Activated T-cell treated with anti-CD3 and anti-CD28 coated beads, Interleukin-2, amount 50 U/mL, for 1 hour (primary cell): Measurements from ENCODE around the gene DIS3L2.
"Not testable (repeated sequence)": the region's sequence is repeated elsewhere in the genome, so short reads cannot be mapped to it uniquely, and the experiment has no call there.

Experiments
- DNase-seq: peaks from one replicate; pipeline ENCODE4 v3.0.0-alpha.2; 2020

Gene DIS3L2

DNA sequence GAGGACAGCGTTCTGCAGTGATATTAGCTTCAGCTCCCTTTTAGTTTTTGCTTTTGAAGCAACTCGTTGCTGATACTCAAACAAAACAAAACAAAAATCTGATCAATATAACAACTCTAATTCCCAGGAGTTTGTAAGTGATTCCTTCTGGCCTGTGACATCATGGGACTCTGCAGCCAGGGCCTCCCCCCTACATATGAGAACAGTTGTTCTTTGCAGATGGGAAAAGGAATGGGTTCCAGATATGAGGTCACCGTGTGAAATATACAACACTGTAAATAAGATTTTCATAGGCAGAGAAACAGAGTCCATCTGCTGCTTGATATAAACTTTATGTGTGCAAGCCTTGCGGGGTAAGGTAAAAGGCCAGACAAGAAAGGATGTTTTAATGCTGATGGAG lies 56.7 kb downstream of the DIS3L2 start:
- no peak for DNase-seq

DNA sequence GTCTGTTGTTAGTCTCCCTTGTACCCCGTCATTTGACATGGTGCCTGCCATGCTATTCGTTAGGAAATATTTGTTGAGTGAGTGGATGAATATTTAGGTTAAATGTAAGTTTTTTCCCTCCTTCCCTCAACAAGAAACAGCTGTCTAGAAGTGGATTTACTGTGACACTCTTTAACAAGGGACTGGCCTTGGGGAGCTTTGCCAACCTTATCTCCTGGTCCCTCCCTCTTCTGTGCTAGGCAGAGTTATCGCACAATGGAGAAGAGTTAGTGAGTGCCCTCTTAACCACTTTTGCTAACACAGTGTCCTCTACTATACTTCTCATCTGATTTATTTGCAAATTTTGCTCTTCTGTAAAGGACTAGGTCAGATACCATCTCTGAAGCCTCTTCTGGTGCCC lies 61.2 kb downstream of the DIS3L2 start:
- DNase-seq: no peak

DNA sequence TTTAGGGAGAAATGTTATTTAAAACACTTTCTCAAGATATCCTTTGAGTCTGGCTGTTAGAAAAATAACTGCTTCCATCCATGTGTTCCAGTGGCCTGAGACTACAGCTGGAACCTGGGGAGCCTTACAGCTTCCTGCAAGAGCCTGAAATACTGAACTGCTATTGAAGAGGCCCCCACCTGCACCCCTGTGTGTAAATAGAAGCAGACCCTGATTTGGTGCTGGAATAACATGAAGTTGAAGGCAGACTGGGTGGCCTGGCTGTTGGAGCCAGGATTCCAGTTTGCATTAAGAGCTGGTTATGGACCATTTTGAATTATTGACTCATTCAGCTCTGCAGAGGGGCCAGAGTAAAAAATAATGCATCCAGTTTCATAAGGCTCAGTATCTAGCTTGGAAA lies 61.9 kb downstream of the DIS3L2 start:
- no peak for DNase-seq

DNA sequence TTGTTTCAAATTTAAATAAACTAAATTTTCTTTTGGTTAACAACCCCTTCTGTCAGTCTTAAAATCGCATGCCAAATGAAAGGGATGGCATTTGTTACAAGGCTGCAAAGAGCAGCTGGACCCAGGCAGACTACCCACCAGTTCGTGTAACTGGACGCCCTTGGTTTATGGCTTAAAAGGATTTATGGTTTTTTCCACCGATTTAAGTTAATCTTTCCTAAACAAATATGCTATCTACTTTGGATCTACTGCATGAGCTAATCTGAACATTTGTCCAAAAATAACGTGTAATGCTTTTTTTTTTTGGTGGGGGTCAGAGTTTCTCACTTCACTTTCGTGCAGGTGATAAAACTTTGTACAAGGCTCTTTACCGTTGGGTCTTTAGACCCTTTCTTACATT lies 62.9 kb downstream of the DIS3L2 start:
- DNase-seq: no peak

DNA sequence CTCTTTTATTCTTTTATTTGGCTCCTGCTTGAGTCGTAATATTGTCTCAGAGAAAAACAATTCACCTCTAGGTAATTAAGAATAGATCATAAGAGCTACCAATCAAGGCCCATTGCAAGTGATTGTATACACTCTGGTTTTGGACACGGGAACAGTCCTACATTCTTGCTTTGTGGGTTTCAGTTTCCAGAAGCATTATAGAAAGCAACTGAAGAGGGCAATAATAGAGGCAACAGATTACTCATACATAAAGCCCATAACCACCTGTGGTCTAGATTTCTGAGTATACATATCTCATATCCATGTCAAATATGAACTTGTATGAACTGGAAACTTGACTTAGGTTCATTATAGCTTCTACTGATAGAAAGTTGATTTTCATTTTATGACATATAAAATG lies 65.4 kb downstream of the DIS3L2 start:
- DNase-seq: no peak

DNA sequence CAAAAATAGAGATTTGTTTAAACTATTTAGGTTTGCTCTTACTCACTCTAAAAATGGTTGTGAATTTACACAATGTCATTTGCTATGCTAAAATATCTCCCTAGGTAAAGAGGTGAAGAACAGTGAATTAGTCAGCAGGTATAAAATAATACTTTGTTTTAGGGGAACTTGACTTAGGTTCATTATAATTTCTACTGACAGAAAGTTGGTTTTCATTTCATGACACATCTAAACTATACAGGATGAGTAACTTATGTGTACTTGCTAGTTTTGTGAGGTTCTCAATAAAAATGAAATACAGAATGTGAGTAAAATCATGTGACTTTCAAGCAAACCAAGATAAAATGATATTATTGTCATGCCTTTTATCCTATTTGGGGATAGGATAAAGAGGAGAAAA lies 66.0 kb downstream of the DIS3L2 start:
- no peak for DNase-seq

DNA sequence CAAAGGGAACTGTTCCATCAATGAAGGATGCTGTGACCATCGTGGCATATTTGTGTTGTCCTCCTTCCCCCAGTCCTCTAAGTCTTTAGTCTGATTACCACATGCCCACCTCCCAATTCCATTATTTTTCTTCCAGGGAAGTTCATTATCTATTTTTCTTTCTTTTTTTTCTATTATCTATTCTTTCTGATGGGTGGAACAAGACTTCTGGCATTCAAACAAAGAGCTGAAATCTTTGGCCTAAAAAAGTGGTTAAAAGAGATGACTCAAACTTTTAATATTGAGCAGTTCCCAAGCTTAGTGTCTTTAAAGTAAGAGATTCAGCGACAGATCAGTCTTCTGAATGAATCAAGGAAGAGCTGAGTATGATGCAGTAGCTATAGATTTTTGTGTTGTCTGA lies 66.6 kb downstream of the DIS3L2 start:
- no peak for DNase-seq

DNA sequence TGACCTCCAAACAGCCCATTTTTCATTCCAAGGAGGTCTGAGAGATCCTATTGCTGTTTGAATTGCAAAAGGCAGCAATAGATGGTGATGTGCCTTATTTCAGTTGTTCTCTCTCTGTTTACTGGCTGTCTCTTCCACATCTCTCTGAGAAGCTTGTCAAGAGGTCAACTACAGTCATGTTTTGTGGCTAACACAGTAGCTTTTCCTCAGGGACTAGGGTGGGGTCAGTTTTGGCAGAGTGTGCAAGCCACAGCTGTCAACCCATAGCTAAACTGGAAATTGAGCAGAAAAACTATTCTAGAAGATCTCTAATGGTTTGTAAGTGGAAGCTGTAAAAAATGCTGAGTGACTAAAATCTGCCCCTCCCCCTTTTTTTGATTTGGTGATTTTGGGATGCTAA lies 67.1 kb downstream of the DIS3L2 start:
- no peak for DNase-seq

DNA sequence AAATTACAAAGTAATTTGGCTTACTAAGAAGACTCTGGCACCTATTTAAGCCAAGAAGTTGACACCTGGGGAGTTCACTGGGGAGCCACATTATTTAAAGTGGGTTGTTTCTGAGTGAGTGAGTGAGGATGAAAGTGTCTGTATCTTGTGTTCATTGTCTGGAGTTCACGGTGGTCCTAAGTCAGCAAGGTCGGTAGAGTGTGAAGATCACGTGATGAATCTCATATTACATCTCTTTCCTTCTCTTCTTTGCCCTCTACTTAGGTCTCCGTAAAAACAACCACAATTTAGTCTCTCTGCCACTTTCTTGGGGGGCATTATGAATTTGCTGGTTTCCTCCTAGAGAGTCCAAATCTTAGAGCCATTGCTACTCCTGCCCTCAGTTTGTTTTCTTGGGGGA lies 67.8 kb downstream of the DIS3L2 start:
- no peak for DNase-seq

DNA sequence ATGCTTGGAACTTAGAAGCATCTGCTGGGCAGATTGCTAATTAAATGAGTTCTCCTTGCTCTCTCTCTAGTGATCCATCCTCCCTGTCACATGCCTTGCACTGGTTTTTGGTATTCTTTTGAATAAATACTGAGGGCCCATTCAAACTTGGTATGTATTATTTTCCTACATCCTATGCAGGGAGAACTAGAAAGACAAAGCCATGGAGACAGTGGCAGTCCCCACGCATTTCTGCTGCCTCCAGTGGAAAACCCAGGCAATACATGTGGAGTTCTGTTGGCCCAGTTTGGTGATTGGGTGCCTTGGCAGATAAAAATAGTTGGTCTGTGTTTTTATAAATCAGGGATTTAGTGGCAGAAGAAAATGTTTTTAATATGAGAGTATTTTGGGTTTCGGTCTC lies 68.7 kb downstream of the DIS3L2 start:
- no peak for DNase-seq

DNA sequence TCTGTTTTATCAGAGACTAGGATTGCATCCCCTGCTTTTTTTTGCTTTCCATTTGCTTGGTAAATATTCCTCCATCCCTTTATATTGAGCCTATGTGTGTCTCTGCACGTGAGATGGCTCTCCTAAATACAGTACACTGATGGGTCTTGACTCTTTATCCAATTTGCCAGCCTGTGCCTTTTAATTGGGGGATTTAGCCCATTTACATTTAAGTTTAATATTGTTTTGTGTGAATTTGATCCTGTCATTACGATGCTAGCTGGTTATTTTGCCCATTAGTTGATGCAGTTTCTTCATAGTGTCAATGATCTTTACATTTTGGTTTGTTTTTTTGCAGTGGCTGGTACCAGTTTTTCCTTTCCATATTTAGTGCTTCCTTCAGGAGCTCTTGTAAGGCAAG lies 73.8 kb downstream of the DIS3L2 start:
- not testable (repeated sequence) for DNase-seq

DNA sequence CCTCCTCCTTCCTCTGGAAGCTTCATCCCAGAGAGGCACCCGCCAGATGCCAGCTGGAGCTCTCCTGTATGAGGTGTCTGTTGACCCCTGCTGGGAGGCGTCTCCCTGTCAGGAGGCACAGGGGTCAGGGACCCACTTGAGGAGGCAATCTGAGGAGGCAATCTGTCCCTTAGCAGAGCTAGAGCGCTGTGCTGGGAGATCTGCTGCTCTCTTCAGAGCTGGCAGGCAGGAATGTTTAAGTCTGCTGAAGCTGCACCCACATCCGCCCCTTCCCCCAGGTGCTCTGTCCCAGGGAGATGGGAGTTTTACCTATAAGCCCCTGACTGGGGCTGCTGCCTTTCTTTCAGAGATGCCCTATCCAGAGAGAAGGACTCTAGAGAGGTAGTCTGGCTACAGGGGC lies 75.4 kb downstream of the DIS3L2 start:
- not testable (repeated sequence) for DNase-seq

DNA sequence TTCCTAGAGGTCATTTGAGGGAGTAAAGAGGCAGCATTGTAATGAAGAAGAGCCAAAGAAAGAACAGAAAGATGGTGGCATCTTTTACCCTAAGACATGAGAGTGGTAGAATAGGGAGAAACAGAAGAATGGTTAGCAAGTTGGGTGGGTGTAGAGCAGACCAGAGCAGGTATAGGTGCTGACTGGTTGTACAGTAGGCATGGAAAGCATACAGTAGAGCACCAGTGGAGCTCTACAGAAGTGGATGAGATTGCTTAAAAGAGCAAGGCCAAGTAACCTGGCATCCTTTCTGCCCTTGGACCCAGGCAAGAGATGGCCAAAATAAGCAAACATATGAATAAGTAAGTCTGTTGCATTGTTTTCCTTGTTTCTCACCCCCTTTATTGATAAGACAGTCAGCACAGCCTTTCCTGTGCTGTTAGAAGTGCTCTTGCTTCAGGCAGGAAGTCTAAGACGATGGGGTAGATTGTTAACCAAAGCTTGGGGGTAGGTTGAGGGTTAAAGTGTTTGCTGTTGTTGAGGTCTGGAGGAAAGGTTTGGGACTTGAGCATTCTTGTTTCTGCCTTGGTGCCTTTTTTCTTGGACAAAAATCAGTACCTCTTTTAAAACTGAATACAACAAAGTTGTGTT lies 76.9 kb downstream of the DIS3L2 start:
- DNase-seq: no peak

DNA sequence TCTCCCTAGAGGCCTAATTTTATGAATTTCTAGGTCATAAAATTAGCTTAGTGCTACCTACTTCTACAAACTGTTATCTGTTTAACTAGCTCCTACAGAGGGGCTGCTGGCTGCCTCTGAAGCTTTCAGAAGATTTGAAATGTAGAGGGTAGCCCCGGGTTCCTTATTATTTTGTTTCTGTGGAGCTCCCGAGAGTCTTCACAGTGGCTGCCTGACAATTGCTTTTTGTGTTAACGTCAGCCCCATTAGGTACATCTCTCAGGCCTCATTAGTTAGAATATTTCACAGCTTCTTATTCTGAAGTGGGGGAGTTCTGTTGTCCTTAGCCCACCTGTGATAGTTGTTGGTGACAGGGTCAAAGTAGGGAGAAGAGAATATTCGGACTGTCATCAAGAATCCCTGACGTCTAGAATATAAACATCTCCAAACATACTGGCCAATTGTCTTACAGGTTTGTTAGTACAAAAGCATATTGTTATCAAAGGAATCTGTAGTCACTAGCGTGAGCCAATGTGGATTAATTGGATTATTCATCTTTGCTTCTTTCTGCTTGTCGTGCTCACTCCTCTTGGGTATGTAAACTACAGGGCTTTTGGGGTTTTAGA lies 77.5 kb downstream of the DIS3L2 start:
- no peak for DNase-seq

DNA sequence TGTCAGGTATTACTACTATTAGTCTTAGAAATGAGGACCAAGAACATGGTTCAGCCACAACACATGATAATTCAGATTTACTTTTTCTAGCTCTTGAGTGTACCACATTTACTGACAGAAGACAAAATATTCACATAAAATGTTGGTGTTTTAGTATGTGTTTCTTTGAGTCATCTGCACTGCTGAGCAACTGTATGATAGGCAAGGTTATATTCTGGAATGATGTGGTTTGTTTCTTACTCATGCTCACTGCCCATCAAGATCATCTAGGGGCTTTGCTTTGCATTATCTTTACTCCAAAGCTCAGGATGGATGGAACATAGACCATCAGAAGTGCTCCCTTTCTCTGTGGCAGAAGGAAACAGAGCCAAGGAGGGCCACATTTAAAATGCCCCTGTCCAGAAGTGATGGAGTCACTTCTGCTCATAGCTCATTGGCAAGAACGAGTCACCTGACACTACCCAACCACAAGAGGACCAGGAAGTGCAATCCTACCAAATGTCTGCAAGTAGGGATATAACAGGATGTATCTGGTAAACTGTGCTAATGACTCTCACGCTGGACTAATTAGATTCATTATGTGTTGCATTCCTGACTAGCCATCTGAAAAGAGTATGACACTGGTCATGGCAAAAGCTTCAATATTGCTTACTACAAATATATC lies 81.5 kb downstream of the DIS3L2 start:
- DNase-seq: no peak

DNA sequence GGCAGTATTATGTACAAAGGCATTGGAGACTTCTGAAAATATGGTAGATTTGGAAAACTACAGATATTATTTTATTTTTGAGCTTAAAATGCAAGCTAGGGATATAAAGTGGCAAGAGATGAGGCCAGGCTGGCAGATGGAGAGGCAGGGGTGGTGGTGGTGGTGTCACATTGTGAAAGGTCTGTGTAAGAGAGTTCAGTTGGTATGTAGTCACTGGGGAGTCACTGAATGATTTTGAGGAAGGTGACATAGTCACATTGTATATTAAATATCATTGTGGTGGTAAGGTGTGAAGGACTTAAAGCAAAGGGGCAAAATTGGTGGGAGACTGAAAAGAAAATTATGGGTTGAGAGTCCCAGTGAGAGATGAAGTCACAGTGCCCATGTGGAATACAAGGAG lies 82.5 kb downstream of the DIS3L2 start:
- no peak for DNase-seq

DNA sequence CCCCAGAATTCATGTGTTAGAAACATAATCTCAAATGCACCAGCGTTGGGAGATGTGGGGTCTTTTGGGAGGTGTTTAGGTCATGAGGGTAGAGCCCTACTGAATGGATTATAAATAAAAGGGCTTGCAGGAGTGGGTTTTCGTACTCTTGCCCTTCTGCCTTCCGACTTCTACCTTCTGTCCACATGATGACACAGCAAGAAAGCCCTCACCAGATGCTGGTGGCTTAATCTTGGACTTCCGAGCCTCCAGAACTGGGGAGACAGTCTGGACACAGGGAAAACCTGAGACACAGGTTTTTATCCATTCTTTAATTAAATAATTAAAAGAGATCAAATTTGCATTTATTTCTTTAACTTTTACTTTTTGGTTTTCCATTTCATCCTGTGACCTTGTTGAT lies 87.8 kb downstream of the DIS3L2 start:
- DNase-seq: no peak

DNA sequence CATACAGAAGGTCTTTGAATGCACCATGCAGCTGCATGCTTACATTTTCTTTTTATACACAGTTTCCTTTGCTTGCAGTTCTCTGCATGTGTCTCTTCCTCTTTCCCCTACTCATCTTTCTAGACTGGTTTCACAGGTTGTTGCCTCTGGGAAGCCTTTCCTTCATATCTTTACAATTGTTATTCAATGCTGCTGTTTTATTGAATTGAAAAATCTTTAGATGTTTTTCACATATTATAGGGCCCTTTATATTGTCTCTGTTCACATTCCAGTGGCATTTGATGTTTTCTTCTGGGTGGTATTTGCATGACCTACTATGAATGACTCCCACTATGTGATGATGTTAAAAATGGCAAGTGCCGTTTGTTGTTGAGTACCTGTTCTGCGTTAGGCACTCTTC lies 91.1 kb downstream of the DIS3L2 start:
- DNase-seq: no peak

DNA sequence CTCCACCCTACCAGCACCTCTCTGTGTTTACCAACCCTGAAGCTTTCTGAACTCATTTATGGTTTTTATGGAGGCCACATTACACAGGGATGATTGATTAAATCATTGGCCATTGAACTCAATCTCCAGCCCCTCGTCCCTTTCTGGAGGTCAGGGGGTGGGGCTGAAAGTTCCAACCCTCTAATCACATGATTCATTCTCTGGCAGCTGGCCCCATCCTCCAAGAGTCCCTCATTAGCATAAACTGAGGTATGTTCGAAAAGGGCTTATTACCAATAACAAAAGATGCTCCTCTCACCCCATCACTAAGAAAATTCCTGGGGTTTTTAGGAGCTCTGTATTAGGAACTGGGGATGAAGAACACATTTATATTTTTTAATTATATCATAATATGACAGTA lies 92.3 kb downstream of the DIS3L2 start:
- DNase-seq: no peak

DNA sequence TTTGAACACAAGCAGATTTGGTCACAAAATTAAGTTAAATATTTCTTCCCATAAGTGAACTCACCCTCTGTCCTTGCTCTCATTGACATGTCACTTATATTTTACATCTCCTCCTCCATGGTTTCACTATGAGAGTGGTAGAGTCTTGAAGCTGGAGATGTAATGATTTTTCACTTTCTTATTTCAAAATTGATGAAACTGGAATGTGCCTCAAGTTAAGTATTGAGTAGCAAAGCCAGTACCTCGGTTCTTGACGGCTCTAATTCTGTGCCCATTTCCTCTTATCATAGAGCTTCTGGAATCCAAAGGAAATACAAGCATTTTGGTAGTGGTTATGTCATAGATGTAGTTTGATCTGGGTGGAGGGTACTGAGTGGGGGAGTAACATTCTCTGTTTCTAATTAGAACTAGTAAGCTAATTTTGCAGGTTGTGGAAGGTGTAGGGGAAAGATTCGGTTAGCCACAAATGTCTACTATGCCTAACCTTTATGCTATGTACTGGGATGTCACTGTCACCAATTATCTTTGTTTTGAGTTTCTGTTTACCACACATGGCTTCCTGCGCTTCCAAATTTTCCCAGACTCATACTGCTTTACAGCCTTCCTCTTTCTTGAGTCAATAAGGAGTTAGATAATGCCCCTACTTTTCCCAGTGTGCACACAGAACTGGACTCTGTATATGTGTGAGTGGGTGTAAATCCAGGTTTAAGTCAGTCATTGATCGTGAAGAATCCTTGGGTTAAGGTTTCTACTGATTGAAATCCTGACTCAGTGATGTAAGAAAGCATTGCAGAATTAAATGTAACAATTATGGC lies 96.8 kb downstream of the DIS3L2 start:
- DNase-seq: no peak

DNA sequence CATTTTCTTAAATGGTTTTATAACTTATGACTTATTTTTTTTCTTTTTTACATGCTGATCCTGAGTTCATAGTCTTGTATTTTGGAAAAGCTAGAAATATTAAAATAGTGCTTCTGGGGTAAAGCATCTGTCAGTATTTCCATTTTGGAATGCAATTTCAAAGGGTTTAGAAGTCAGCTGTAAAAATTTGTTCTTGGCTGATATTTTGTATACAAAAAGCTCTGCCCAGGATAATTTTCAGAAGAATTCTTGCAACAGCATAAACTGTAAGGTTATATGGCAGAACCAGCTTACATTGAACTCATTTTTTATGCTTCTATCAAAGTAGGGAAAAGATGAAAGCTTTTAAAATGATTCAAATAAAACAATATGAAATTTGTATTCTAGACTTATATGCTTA lies 97.4 kb downstream of the DIS3L2 start:
- DNase-seq: no peak

DNA sequence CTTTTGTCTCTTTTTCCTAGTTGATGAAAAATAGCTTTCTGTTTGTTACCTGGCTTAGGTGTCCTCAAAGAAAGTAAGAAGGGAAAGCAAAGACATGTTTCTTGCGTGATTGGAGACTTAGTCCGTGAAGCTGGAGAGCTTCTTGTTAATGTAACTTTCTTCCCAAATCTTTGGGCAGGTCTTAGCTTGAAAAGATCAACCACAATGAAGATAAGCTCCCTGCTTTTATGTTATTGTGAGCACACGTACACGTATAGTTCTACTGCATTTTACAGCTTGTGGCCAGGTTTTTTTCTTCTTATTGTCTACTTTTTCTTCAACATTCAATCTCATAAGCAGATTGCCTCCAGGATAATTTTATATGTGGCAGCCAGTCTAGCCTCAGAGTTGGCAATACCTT lies 99.8 kb downstream of the DIS3L2 start:
- DNase-seq: no peak

DNA sequence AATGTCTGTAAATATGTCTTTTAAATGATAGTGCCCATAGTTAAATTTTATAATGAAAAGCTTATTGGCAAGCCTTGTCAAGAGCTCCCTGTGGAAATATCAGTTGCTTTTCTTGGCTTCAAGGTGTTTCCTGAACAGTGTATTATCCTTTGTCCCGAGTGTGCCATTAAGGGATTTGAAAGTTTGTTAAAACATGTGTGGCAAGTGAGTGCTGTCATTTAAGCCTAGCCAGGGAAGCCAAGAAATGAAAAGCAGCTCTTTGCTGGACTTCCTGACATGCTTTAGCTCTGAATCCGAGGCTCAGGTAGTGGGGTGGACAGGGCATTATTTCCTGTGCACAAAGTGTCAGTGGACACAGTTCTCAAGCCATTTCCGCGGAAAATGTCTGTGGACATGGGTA lies 111.5 kb downstream of the DIS3L2 start:
- no peak for DNase-seq

DNA sequence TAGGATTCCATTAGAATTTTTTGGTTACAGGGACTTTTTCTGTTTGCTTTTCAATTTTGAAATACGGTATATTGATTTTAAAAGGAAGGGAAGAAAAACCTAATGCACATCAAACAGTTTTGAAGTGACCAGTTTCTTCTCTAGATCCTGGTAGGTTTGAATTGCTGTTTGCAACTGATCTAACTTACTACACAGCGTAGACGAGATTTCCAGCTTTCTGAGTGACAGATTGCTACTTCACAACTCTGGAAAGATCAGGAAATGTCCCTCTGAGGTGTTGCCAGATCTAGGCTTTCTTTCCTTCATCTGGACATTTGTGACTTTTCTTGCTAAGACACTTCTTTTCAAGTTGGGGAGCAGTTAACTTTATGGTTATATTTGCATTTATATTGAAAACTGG lies 112.2 kb downstream of the DIS3L2 start:
- DNase-seq: no peak
